Gastrocnemius medialis (tissue), 4 donors: ENCODE results near the gene ENPP5. TPM values are rescaled to one million over a fixed set of nuclear protein-coding genes. Genes with fewer than 3 reads are reported as not detected.
A peak's percentile ranks its signal among the peaks of the same experiment; 100 is the strongest.
"Not testable (repeated sequence)": the region's sequence is repeated elsewhere in the genome, so short reads cannot be mapped to it uniquely, and the experiment has no call there.

ENCODE experiments used
- ATAC-seq, 2 donors: fragments of 150-250 bp; one replicate each; pipeline ENCODE4 v1.9.1; 2016
- DNase-seq, 2 donors: peaks; one replicate each; pipeline ENCODE4 v3.0.0-alpha.2; 2019
- H3K27ac ChIP-seq, 4 donors: fragments of 200-600 bp; sonication (generic); 1 replicate in 1 of 4; 2 replicates in 3 of 4; pipeline ENCODE4 v1.5.1; 2016 to 2018; ENCODE audit warnings: mild to moderate bottlenecking in 2 of 4, moderate library complexity in 1 of 4
- H3K27me3 ChIP-seq, 3 donors: fragments of 200-600 bp; sonication (generic) in 2 of 3; 1 replicate in 1 of 3; 2 replicates in 2 of 3; pipeline versions ENCODE4 v1.5.1 to v1.6.0; 2016 to 2019; ENCODE audit warnings: mild to moderate bottlenecking in 1 of 3, moderate library complexity in 1 of 3
- H3K36me3 ChIP-seq, 2 donors: fragments of 200-600 bp; sonication (generic) in 1 of 2; one replicate each; pipeline ENCODE4 v1.5.1; 2017 to 2018
- H3K4me1 ChIP-seq, 2 donors: fragments of 200-600 bp; sonication (generic) in 1 of 2; one replicate each; pipeline ENCODE4 v1.5.1; 2016 to 2017; ENCODE audit warnings: mild to moderate bottlenecking in 2 of 2
- H3K4me3 ChIP-seq, 4 donors: fragments of 200-600 bp; sonication (generic) in 3 of 4; 1 replicate in 1 of 4; 2 replicates in 3 of 4; pipeline ENCODE4 v1.5.1; 2016 to 2019; ENCODE audit warnings: mild to moderate bottlenecking in 2 of 4
- H3K9me3 ChIP-seq, 3 donors: fragments of 200-600 bp; sonication (generic) in 2 of 3; 1 replicate in 1 of 3; 2 replicates in 2 of 3; pipeline ENCODE4 v1.5.1; 2016 to 2019
- POLR2A ChIP-seq, 2 donors: fragments of 450-650 bp; IDR thresholded peaks; one replicate each; pipeline ENCODE4 v1.6.1; 2017; ENCODE audit warnings: antibody characterized with exemption in 2 of 2, mild to moderate bottlenecking in 2 of 2, moderate library complexity in 2 of 2
- in situ Hi-C, 4 donors: fragments of 200-750 bp; cut with MboI; loops; one replicate each; pipeline versions ENCODE4 v1.15.0 to v1.8.0; 2017; ENCODE audit warnings: low sequenced_read_pairs in 4 of 4
- intact Hi-C: fragments of 100-400 bp; cut with DNase I; formaldehyde crosslinking; loops from one replicate; pipeline ENCODE4 v1.15.1; 2023; ENCODE audit warnings: low total_unique reads
- total RNA-seq, 4 donors: library from RNA; depleted of rRNA; stranded (reverse); fragments of >200 nt; gene quantifications; one replicate each; pipeline versions ENCODE4 v1.1.0 to v1.2.3, GENCODE V29; 2016
- TF ChIP-seq, protein P1 (sequence below), 5 experiments: fragments of 450-650 bp in 3 of 5; fragments of 200-600 bp in 2 of 5; sonication (generic) in 2 of 5; IDR thresholded peaks in 4 of 5; conservative IDR thresholded peaks in 1 of 5; 1 replicate in 4 of 5; 2 replicates in 1 of 5; pipeline ENCODE4 v1.5.1; 2016 to 2019; ENCODE audit warnings: antibody characterized with exemption in 5 of 5, mild to moderate bottlenecking in 3 of 5, moderate library complexity in 3 of 5

Gene ENPP5
- total RNA-seq, 4 donors from 2014 or later: 9.9 to 28.3 (median 19.2) TPM

DNA sequence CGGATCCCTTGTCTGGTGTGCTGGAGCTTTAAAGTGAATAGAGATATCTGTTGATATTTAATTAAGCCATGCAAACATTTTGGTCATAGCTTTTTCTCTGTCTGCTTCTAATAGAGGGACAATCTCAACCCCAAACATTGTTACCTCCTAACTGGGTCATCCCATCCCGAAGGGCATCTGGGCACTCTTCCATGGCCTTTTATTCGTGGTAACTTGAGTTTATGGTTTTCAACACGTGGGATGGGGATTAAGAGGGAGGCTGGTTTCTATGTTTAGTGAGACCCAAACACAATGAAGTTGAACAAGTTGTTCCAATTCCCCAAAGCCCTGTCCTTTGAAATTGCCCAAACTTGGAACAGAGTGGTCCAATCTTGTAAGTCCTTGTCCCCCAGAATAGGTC is 1.4 kb upstream of the ENPP5 start:
- in situ Hi-C loops: no loop called here
- H3K27ac ChIP-seq: peak overlapping the region; percentile 74 to 92 (median 86)
- ATAC-seq (peak; percentile 36 to 49), DNase-seq (peak; percentile 46 to 60)
- no peaks in the 10 kb centered on the region for H3K27me3 ChIP-seq
- no peaks in the 10 kb centered on the region for H3K9me3 ChIP-seq
- intact Hi-C loops: loop anchor here (5.0 kb wide), 1 partner anchor 65 kb away; no protein-coding TSS in a partner anchor
- H3K4me3 ChIP-seq: no peak overlapping the region
- no peak for TF ChIP-seq POLR2A (IDR thresholded peaks at IDR 0.05)
- TF ChIP-seq, protein P1, sequence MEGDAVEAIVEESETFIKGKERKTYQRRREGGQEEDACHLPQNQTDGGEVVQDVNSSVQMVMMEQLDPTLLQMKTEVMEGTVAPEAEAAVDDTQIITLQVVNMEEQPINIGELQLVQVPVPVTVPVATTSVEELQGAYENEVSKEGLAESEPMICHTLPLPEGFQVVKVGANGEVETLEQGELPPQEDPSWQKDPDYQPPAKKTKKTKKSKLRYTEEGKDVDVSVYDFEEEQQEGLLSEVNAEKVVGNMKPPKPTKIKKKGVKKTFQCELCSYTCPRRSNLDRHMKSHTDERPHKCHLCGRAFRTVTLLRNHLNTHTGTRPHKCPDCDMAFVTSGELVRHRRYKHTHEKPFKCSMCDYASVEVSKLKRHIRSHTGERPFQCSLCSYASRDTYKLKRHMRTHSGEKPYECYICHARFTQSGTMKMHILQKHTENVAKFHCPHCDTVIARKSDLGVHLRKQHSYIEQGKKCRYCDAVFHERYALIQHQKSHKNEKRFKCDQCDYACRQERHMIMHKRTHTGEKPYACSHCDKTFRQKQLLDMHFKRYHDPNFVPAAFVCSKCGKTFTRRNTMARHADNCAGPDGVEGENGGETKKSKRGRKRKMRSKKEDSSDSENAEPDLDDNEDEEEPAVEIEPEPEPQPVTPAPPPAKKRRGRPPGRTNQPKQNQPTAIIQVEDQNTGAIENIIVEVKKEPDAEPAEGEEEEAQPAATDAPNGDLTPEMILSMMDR (IDR thresholded peaks at IDR 0.05 in 4 of 5, conservative IDR thresholded peaks at IDR 0.05 in 1 of 5): no peak
- no peaks in the 10 kb centered on the region for H3K36me3 ChIP-seq
- peaks cover 43 to 47% of the 10 kb centered on the region in 2 donors for H3K4me1 ChIP-seq

DNA sequence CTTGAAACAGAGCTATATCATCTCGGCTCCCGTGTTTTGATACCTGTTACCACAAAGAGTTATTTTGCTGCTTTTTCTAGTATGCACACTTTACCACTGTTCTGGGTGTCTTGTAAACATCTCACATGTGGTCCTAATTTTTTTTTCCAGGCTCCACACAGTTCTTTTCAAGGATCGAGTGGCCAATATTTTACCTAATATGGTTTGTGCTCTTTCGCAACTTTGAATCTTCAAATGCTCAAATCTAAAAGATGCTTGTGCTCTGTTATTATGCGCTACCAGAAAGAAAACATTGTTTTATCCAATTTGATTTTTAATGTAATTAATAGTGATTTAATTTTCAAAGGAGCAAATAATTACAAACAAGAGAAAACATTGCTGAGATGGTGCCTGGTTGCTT is 10.7 kb downstream of the ENPP5 start:
- no peaks in the 10 kb centered on the region for H3K4me1 ChIP-seq
- no peak for TF ChIP-seq POLR2A (IDR thresholded peaks at IDR 0.05)
- TF ChIP-seq, protein P1 (IDR thresholded peaks at IDR 0.05 in 4 of 5, conservative IDR thresholded peaks at IDR 0.05 in 1 of 5): no peak
- no peaks in the 10 kb centered on the region for H3K9me3 ChIP-seq
- ATAC-seq (no peak), DNase-seq (no peak)
- no peak overlapping the region for H3K4me3 ChIP-seq
- no peaks in the 10 kb centered on the region for H3K36me3 ChIP-seq
- no peak overlapping the region for H3K27ac ChIP-seq
- intact Hi-C loops: no loop called here
- no peaks in the 10 kb centered on the region for H3K27me3 ChIP-seq
- in situ Hi-C loops: no loop called here

DNA sequence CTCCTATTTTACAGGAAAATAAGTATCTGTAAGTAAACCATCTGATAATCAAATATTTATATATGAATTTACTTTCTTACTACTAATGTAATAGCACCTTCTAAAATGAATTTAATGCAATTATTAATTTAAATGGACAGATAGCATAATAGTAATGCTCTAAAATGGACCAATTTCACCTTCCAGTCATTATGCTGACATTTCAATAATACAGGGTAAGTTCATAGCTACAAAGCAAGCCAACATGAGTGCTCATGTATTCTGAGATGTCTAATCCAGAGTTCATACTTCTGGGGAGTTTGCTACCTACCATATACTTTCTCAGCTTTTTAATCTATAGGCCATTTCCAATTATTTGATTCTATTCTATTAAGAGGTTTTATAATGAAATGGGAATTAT is 11.6 kb downstream of the ENPP5 start:
- Histone ChIP-seq H3K36me3 (no peaks in the 10 kb centered on the region), H3K4me1 (no peaks in the 10 kb centered on the region), H3K9me3 (no peaks in the 10 kb centered on the region), H3K4me3 (no peak overlapping the region), H3K27me3 (no peaks in the 10 kb centered on the region), H3K27ac (no peak overlapping the region)
- intact Hi-C loops (no loop called here), in situ Hi-C loops (no loop called here)
- no peak for DNase-seq
- no peak for TF ChIP-seq POLR2A (IDR thresholded peaks at IDR 0.05)
- TF ChIP-seq, protein P1 (IDR thresholded peaks at IDR 0.05 in 4 of 5, conservative IDR thresholded peaks at IDR 0.05 in 1 of 5): no peak
- no peak for ATAC-seq

DNA sequence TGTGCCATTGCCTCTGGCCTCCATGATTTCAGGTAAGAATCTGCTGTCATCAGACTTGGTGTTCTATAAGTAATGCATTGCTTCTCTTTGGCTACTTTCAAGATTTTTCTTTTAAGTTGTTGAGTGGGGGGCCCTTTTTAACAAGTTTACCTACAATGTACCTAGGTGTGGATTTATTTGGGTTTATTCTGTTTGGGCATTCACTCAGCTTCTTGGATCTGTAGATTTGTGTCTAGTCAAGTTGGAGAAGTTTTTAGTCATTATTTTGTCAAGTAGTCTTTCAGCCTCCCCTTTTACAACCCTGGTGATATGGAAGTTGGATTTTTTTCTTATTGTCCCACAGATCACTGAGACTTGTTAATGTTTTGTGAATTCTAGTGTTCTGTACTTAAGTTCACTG is 14.1 kb downstream of the ENPP5 start:
- Histone ChIP-seq H3K27me3 (no peaks in the 10 kb centered on the region), H3K36me3 (no peaks in the 10 kb centered on the region)
- intact Hi-C loops: no loop called here

DNA sequence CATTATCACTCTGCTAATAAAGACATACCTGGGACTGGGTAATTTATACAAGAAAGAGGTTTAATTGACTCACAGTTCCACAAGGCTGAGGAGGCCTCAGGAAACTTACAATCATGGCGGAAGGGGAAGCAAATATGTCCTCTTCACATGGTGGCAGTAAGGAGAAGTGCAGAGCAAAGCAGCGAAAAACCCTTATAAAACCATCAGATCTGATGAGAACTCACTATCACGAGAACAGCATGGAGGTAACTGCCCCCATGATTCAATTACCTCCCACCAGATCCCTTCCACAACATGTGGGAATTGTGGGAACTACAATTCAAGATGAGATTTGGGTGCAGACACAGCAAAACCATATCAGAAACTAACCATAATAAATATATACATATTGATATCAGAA is 21.7 kb downstream of the ENPP5 start:
- H3K36me3 ChIP-seq, H3K9me3 ChIP-seq, ATAC-seq, in situ Hi-C loops, H3K4me3 ChIP-seq, H3K27me3 ChIP-seq, DNase-seq, intact Hi-C loops, H3K27ac ChIP-seq: not testable (repeated sequence)
- peaks cover 0 to 17% of the 10 kb centered on the region in 2 donors for H3K4me1 ChIP-seq

More for the DNA sequence above, 14.1 kb downstream of the ENPP5 start:
- no peak for TF ChIP-seq POLR2A (IDR thresholded peaks at IDR 0.05)
- TF ChIP-seq, protein P1 (IDR thresholded peaks at IDR 0.05 in 4 of 5, conservative IDR thresholded peaks at IDR 0.05 in 1 of 5): no peak
- H3K4me1 ChIP-seq: peaks cover 0 to 6% of the 10 kb centered on the region in 2 donors
- no peaks in the 10 kb centered on the region for H3K9me3 ChIP-seq
- ATAC-seq (no peak), DNase-seq (no peak)
- no peak overlapping the region for H3K4me3 ChIP-seq
- in situ Hi-C loops: no loop called here
- no peak overlapping the region for H3K27ac ChIP-seq
